Transverse colon (tissue), 4 donors: ENCODE results near the gene CALML4. TPM values are rescaled to one million over a fixed set of nuclear protein-coding genes. Genes with fewer than 3 reads are reported as not detected.
"Not testable (repeated sequence)": the region's sequence is repeated elsewhere in the genome, so short reads cannot be mapped to it uniquely, and the experiment has no call there.

Experiments
- DNase-seq: peaks from one replicate; pipeline ENCODE4 v3.0.0-alpha.2; 2019
- H3K27ac ChIP-seq, 4 donors: fragments of 200-600 bp; sonication (generic); 2 replicates each; pipeline ENCODE4 v1.5.1; 2016 to 2018; ENCODE audit warnings: inconsistent platforms in 4 of 4
- H3K27me3 ChIP-seq: fragments of 200-600 bp; sonication (generic); 2 replicates; pipeline ENCODE4 v1.5.1; 2017; ENCODE audit warnings: inconsistent platforms
- H3K36me3 ChIP-seq, 4 donors: fragments of 200-600 bp; sonication (generic); 2 replicates each; pipeline ENCODE4 v1.5.1; 2017 to 2019; ENCODE audit warnings: inconsistent platforms in 4 of 4
- H3K4me1 ChIP-seq, 4 donors: fragments of 200-600 bp; sonication (generic); 2 replicates each; pipeline ENCODE4 v1.5.1; 2017 to 2020; ENCODE audit warnings: inconsistent platforms in 4 of 4
- H3K4me3 ChIP-seq, 4 donors: fragments of 200-600 bp; sonication (generic); 1 replicate in 1 of 4; 2 replicates in 3 of 4; pipeline versions ENCODE4 v1.5.1 to v1.6.1; 2017 to 2019; ENCODE audit warnings: inconsistent platforms in 4 of 4
- H3K9me3 ChIP-seq, 2 donors: fragments of 200-600 bp; sonication (generic); 2 replicates each; pipeline ENCODE4 v1.5.1; 2017 to 2019; ENCODE audit warnings: inconsistent platforms in 2 of 2
- CTCF ChIP-seq, 5 experiments: fragments of 200-600 bp in 3 of 5; fragments of 450-650 bp in 2 of 5; sonication (generic) in 3 of 5; IDR thresholded peaks; 1 replicate in 2 of 5; 2 replicates in 3 of 5; pipeline ENCODE4 v1.5.1; 2016 to 2017; ENCODE audit warnings: antibody characterized with exemption in 5 of 5, inconsistent platforms in 3 of 5, mild to moderate bottlenecking in 2 of 5, moderate library complexity in 1 of 5
- EP300 ChIP-seq: sonication (generic); formaldehyde crosslinking; IDR thresholded peaks from one replicate; pipeline ENCODE4 v1.6.1; 2017; ENCODE audit warnings: antibody characterized with exemption, low read depth
- POLR2A ChIP-seq: fragments of 450-650 bp; IDR thresholded peaks from one replicate; pipeline ENCODE4 v1.6.1; 2016; ENCODE audit warnings: antibody characterized with exemption, mild to moderate bottlenecking, moderate library complexity
- POLR2AphosphoS5 ChIP-seq, 3 donors: sonication (generic); formaldehyde crosslinking; IDR thresholded peaks; one replicate each; pipeline ENCODE4 v1.6.1; 2016; ENCODE audit warnings: antibody characterized with exemption in 3 of 3
- WGBS, 2 donors: methylation state at CpG; one replicate each; pipeline ENCODE4 v1.1.5; 2018; ENCODE audit warnings: low coverage in 1 of 2; 5-methylcytosine and 5-hydroxymethylcytosine counted together
- in situ Hi-C, 4 donors: fragments of 200-750 bp; cut with MboI; loops; one replicate each; pipeline versions ENCODE4 v1.15.0 to v1.15.1; 2017; ENCODE audit warnings: low sequenced_read_pairs in 3 of 4, low pct_ligation_motif_present in 1 of 4, low pct_unique_long_range_greater_than_20kb in 1 of 4
- intact Hi-C: fragments of 100-400 bp; cut with DNase I; formaldehyde crosslinking; loops from one replicate; pipeline ENCODE4 v1.15.1; 2023; ENCODE audit warnings: low total_unique reads
- total RNA-seq, 4 donors: library from RNA; depleted of rRNA; stranded (reverse); fragments of >200 nt; gene quantifications; one replicate each; pipeline ENCODE4 v1.1.0, GENCODE V29; 2016

Gene CALML4
- total RNA-seq, 4 donors from 2014 or later = 56.3 to 153 (median 75.2) TPM

DNA sequence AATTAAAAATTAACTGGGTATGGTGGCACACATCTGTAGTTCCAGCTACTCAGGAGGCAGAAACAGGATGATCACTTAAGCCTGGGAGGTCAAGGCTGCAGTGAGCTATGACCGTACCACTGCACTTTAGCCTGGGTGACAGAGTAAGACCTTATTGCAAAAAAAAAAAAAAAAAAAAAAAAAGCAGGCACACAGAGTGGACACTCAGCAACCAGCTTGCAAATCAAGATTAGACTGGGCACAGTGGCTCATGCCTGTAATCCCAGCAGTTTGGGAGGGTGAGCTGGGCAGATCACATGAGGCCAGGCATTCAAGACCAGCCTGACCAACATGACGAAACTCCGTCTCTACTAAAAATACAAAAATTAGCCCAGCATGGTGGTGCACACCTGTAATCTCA lies 19.0 kb upstream of the CALML4 start:
- H3K4me1 ChIP-seq = peaks cover 0 to 13% (median 11%) of the 10 kb centered on the region in 4 donors
- DNase-seq = no peak
- H3K27me3 ChIP-seq = no peaks in the 10 kb centered on the region
- no peak overlapping the region for H3K27ac ChIP-seq
- H3K9me3 ChIP-seq = no peaks in the 10 kb centered on the region
- in situ Hi-C loops (no loop called here), intact Hi-C loops (no loop called here)
- WGBS, 2 donors = 80 to 97% methylated on average over 1 to 3 of the region's 3 CpGs
- no peak overlapping the region for H3K4me3 ChIP-seq
- TF ChIP-seq POLR2A (no peak), CTCF (IDR thresholded peaks at IDR 0.05) (no peak), POLR2AphosphoS5 (IDR thresholded peaks at IDR 0.05) (no peak), EP300 (no peak)
- H3K36me3 ChIP-seq = no peaks in the 10 kb centered on the region

DNA sequence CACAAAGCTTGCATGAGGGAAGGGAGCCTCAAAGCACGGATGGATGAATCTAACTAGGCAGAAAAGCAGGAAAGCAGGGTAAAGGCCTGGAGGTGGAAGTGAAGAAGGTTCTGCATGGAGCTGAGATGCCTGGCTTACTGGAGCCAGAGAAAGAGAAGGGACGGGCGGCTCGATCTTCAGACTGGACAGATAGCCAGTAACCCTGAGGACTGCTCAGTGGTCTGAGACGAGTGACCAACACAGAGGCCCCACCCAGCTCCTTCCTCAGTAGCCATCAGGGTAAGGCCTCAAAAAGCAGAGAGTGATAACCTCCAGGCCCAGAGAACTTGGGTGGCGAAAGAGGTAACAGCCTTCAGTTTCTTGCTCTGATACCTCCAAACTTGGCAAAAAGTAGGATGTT lies 18.0 kb upstream of the CALML4 start:
- Histone ChIP-seq H3K36me3 (no peaks in the 10 kb centered on the region), H3K4me3 (no peak overlapping the region)
- in situ Hi-C loops = no loop called here

GRCh38 chr15:68222432-68222743 lies 17.3 kb upstream of the CALML4 start:
- DNase-seq, H3K4me3 ChIP-seq, intact Hi-C loops, H3K36me3 ChIP-seq, H3K27me3 ChIP-seq, H3K4me1 ChIP-seq, H3K9me3 ChIP-seq, in situ Hi-C loops, H3K27ac ChIP-seq: not testable (repeated sequence)
- 93% methylated on average over 18 of the region's 18 CpGs; no CpG with 5 or more reads in 1 of the 2 donors for WGBS, 2 donors

More for the DNA sequence above, 18.0 kb upstream of the CALML4 start:
- Histone ChIP-seq H3K4me1 (peaks cover 0 to 6% (median 5%) of the 10 kb centered on the region in 4 donors), H3K27ac (no peak overlapping the region), H3K9me3 (no peaks in the 10 kb centered on the region), H3K27me3 (no peaks in the 10 kb centered on the region)
- no peak for DNase-seq
- no peak for TF ChIP-seq EP300
- TF ChIP-seq CTCF (IDR thresholded peaks at IDR 0.05) = no peak
- TF ChIP-seq POLR2A = no peak
- no peak for TF ChIP-seq POLR2AphosphoS5 (IDR thresholded peaks at IDR 0.05)
- 69 to 89% methylated on average over 3 to 6 of the region's 6 CpGs for WGBS, 2 donors
- intact Hi-C loops = no loop called here

GRCh38 chr15:68221530-68222431 lies 16.6 kb upstream of the CALML4 start:
- in situ Hi-C loops, DNase-seq: not testable (repeated sequence)

DNA sequence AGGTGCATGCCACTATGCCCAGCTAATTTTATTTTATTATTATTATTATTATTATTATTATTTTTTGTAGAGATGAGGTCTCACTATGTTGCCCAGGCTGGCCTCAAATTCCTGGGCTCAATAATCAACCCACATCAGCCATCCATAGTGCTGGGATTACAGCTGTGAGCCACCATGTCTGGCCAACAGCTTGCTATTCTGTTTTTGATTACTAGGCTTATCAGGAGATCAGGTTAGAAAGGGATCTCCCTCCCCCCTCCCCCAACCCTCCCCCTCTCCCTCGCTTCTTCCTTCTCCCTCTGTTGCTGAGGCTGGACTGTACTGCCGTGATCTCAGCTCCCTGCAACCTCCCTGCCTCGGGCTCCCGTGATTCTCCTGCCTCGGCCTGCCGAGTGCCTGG lies 15.8 kb upstream of the CALML4 start:
- 98 to 100% methylated on average over 3 to 6 of the region's 6 CpGs for WGBS, 2 donors
- Histone ChIP-seq H3K36me3 (no peaks in the 10 kb centered on the region), H3K4me1 (no peaks in the 10 kb centered on the region), H3K27me3 (no peaks in the 10 kb centered on the region), H3K4me3 (no peak overlapping the region), H3K9me3 (no peaks in the 10 kb centered on the region), H3K27ac (no peak overlapping the region)
- in situ Hi-C loops (no loop called here), intact Hi-C loops (no loop called here)
- no peak for DNase-seq
- no peak for TF ChIP-seq POLR2A
- no peak for TF ChIP-seq POLR2AphosphoS5 (IDR thresholded peaks at IDR 0.05)
- no peak for TF ChIP-seq EP300
- no peak for TF ChIP-seq CTCF (IDR thresholded peaks at IDR 0.05)

More at GRCh38 chr15:68221530-68222431, 16.6 kb upstream of the CALML4 start:
- H3K9me3 ChIP-seq, H3K27me3 ChIP-seq, H3K4me3 ChIP-seq, H3K27ac ChIP-seq, intact Hi-C loops, H3K36me3 ChIP-seq, H3K4me1 ChIP-seq: not testable (repeated sequence)
- WGBS, 2 donors = 95% methylated on average over 47 of the region's 55 CpGs; no CpG with 5 or more reads in 1 of the 2 donors
